ENCODE measurements around the gene SEPHS2.
A peak's percentile ranks its signal among the peaks of the same experiment; 100 is the strongest.

Gene SEPHS2

GRCh38 chr16:30490210-30490609 lies 44.5 kb upstream of the SEPHS2 start:
- Histone ChIP-seq H3K79me2 (ENCODE audit: control insufficient read depth, insufficient read depth, low read length) (no peaks in the 10 kb centered on the region), H3K4me2 (ENCODE audit: low read length) (no peak overlapping the region), H3K79me1 (ENCODE audit: low read length) (no peaks in the 10 kb centered on the region), H2AK5ac (ENCODE audit: low read length) (no peak overlapping the region), H3K27ac (ENCODE audit: low read depth, low read length) (no peak overlapping the region), H3K36me3 (ENCODE audit: control insufficient read depth, insufficient read depth, low read length) (no peaks in the 10 kb centered on the region), H3K56ac (ENCODE audit: low read length) (no peak overlapping the region), H3K23ac (ENCODE audit: low read length) (no peak overlapping the region), H2BK5ac (ENCODE audit: low read length) (no peak overlapping the region), H3K4me1 (ENCODE audit: control insufficient read depth, low read depth, low read length) (no peaks in the 10 kb centered on the region), H3K4ac (ENCODE audit: low read depth, low read length) (no peak overlapping the region), H2BK120ac (ENCODE audit: low read depth, low read length) (no peak overlapping the region), H2BK15ac (replicated peaks; ENCODE audit: low read depth) (no peak overlapping the region), H3K9ac (ENCODE audit: low read length) (no peak overlapping the region), H3K18ac (ENCODE audit: low read length) (no peak overlapping the region), H3K27me3 (ENCODE audit: insufficient read depth, low read length, poor library complexity) (no peaks in the 10 kb centered on the region), H4K8ac (ENCODE audit: low read depth, low read length) (no peak overlapping the region), H3K4me3 (ENCODE audit: low read length) (no peak overlapping the region), H4K5ac (ENCODE audit: low read length) (no peak overlapping the region)
- no CpG with 5 or more reads among the region's 6 CpGs for WGBS (ENCODE audit: extremely low coverage, insufficient coverage, low lambda C conversion rate)
- no peak for DNase-seq

GRCh38 chr16:30488764-30489605 lies 43.3 kb upstream of the SEPHS2 start:
- no peak overlapping the region for H2BK5ac ChIP-seq (ENCODE audit: low read length)
- H2AK5ac ChIP-seq (ENCODE audit: low read length) = no peak overlapping the region
- no peak overlapping the region for H3K56ac ChIP-seq (ENCODE audit: low read length)

GRCh38 chr16:30485818-30486436 lies 40.3 kb upstream of the SEPHS2 start:
- Histone ChIP-seq H3K4ac (ENCODE audit: low read depth, low read length) (no peak overlapping the region), H2BK5ac (ENCODE audit: low read length) (no peak overlapping the region), H3K36me3 (ENCODE audit: control insufficient read depth, insufficient read depth, low read length) (no peaks in the 10 kb centered on the region), H3K4me2 (ENCODE audit: low read length) (no peak overlapping the region), H4K5ac (ENCODE audit: low read length) (no peak overlapping the region), H3K79me1 (ENCODE audit: low read length) (no peaks in the 10 kb centered on the region), H3K56ac (ENCODE audit: low read length) (no peak overlapping the region), H3K27me3 (ENCODE audit: insufficient read depth, low read length, poor library complexity) (no peaks in the 10 kb centered on the region), H3K9ac (ENCODE audit: low read length) (no peak overlapping the region), H4K8ac (ENCODE audit: low read depth, low read length) (no peak overlapping the region), H2AK5ac (ENCODE audit: low read length) (no peak overlapping the region), H2BK120ac (ENCODE audit: low read depth, low read length) (no peak overlapping the region), H3K23ac (ENCODE audit: low read length) (no peak overlapping the region), H3K4me1 (ENCODE audit: control insufficient read depth, low read depth, low read length) (no peaks in the 10 kb centered on the region), H3K4me3 (ENCODE audit: low read length) (no peak overlapping the region), H3K27ac (ENCODE audit: low read depth, low read length) (no peak overlapping the region), H3K18ac (ENCODE audit: low read length) (no peak overlapping the region), H2BK15ac (replicated peaks; ENCODE audit: low read depth) (no peak overlapping the region), H3K79me2 (ENCODE audit: control insufficient read depth, insufficient read depth, low read length) (no peaks in the 10 kb centered on the region)
- WGBS (ENCODE audit: extremely low coverage, insufficient coverage, low lambda C conversion rate) = no CpG with 5 or more reads among the region's 7 CpGs
- DNase-seq = no peak

More at GRCh38 chr16:30488764-30489605, 43.3 kb upstream of the SEPHS2 start:
- WGBS (ENCODE audit: extremely low coverage, insufficient coverage, low lambda C conversion rate) = no CpG with 5 or more reads among the region's 11 CpGs
- Histone ChIP-seq H3K9ac (ENCODE audit: low read length) (no peak overlapping the region), H3K4me2 (ENCODE audit: low read length) (no peak overlapping the region), H2BK120ac (ENCODE audit: low read depth, low read length) (no peak overlapping the region), H3K4me3 (ENCODE audit: low read length) (no peak overlapping the region), H4K8ac (ENCODE audit: low read depth, low read length) (no peak overlapping the region), H3K27me3 (ENCODE audit: insufficient read depth, low read length, poor library complexity) (no peaks in the 10 kb centered on the region), H3K4me1 (ENCODE audit: control insufficient read depth, low read depth, low read length) (no peaks in the 10 kb centered on the region), H4K5ac (ENCODE audit: low read length) (no peak overlapping the region), H3K23ac (ENCODE audit: low read length) (no peak overlapping the region), H3K27ac (ENCODE audit: low read depth, low read length) (no peak overlapping the region), H2BK15ac (replicated peaks; ENCODE audit: low read depth) (no peak overlapping the region), H3K79me1 (ENCODE audit: low read length) (no peaks in the 10 kb centered on the region), H3K36me3 (ENCODE audit: control insufficient read depth, insufficient read depth, low read length) (no peaks in the 10 kb centered on the region), H3K18ac (ENCODE audit: low read length) (no peak overlapping the region), H3K79me2 (ENCODE audit: control insufficient read depth, insufficient read depth, low read length) (no peaks in the 10 kb centered on the region), H3K4ac (ENCODE audit: low read depth, low read length) (no peak overlapping the region)
- peak; percentile 46 for DNase-seq

GRCh38 chr16:30484887-30485286 lies 39.2 kb upstream of the SEPHS2 start:
- H3K79me1 ChIP-seq (ENCODE audit: low read length) = no peaks in the 10 kb centered on the region
- H3K4me3 ChIP-seq (ENCODE audit: low read length) = no peak overlapping the region
- H2BK120ac ChIP-seq (ENCODE audit: low read depth, low read length) = no peak overlapping the region
- no peak overlapping the region for H3K4me2 ChIP-seq (ENCODE audit: low read length)
- no peak overlapping the region for H3K23ac ChIP-seq (ENCODE audit: low read length)
- no peak overlapping the region for H3K27ac ChIP-seq (ENCODE audit: low read depth, low read length)
- no peak for DNase-seq
- no peak overlapping the region for H3K4ac ChIP-seq (ENCODE audit: low read depth, low read length)
- no peak overlapping the region for H2BK15ac ChIP-seq (replicated peaks; ENCODE audit: low read depth)
- no peaks in the 10 kb centered on the region for H3K27me3 ChIP-seq (ENCODE audit: insufficient read depth, low read length, poor library complexity)
- H3K79me2 ChIP-seq (ENCODE audit: control insufficient read depth, insufficient read depth, low read length) = no peaks in the 10 kb centered on the region
- H2BK5ac ChIP-seq (ENCODE audit: low read length) = no peak overlapping the region
- H4K8ac ChIP-seq (ENCODE audit: low read depth, low read length) = no peak overlapping the region
- no peak overlapping the region for H2AK5ac ChIP-seq (ENCODE audit: low read length)
- H3K4me1 ChIP-seq (ENCODE audit: control insufficient read depth, low read depth, low read length) = no peaks in the 10 kb centered on the region
- H3K36me3 ChIP-seq (ENCODE audit: control insufficient read depth, insufficient read depth, low read length) = no peaks in the 10 kb centered on the region
- no peak overlapping the region for H3K9ac ChIP-seq (ENCODE audit: low read length)
- no peak overlapping the region for H3K56ac ChIP-seq (ENCODE audit: low read length)
- H3K18ac ChIP-seq (ENCODE audit: low read length) = no peak overlapping the region
- H4K5ac ChIP-seq (ENCODE audit: low read length) = no peak overlapping the region

GRCh38 chr16:30482366-30482765 lies 36.7 kb upstream of the SEPHS2 start:
- Histone ChIP-seq H2BK5ac (ENCODE audit: low read length) (no peak overlapping the region), H3K27ac (ENCODE audit: low read depth, low read length) (no peak overlapping the region)

More at GRCh38 chr16:30482366-30482765, 36.7 kb upstream of the SEPHS2 start:
- no peak overlapping the region for H3K4ac ChIP-seq (ENCODE audit: low read depth, low read length)
- no peak overlapping the region for H4K5ac ChIP-seq (ENCODE audit: low read length)
- H3K23ac ChIP-seq (ENCODE audit: low read length) = no peak overlapping the region
- no peak overlapping the region for H2BK15ac ChIP-seq (replicated peaks; ENCODE audit: low read depth)
- H3K36me3 ChIP-seq (ENCODE audit: control insufficient read depth, insufficient read depth, low read length) = no peaks in the 10 kb centered on the region
- no peak overlapping the region for H2BK120ac ChIP-seq (ENCODE audit: low read depth, low read length)
- H3K4me2 ChIP-seq (ENCODE audit: low read length) = no peak overlapping the region
- H3K4me3 ChIP-seq (ENCODE audit: low read length) = no peak overlapping the region
- no peaks in the 10 kb centered on the region for H3K79me1 ChIP-seq (ENCODE audit: low read length)
- no peaks in the 10 kb centered on the region for H3K27me3 ChIP-seq (ENCODE audit: insufficient read depth, low read length, poor library complexity)
- H4K8ac ChIP-seq (ENCODE audit: low read depth, low read length) = no peak overlapping the region
- no peak overlapping the region for H2AK5ac ChIP-seq (ENCODE audit: low read length)
- no peaks in the 10 kb centered on the region for H3K79me2 ChIP-seq (ENCODE audit: control insufficient read depth, insufficient read depth, low read length)
- no peak overlapping the region for H3K18ac ChIP-seq (ENCODE audit: low read length)
- no peak for DNase-seq
- no peak overlapping the region for H3K9ac ChIP-seq (ENCODE audit: low read length)
- WGBS (ENCODE audit: extremely low coverage, insufficient coverage, low lambda C conversion rate) = no CpG with 5 or more reads among the region's 3 CpGs
- no peak overlapping the region for H3K56ac ChIP-seq (ENCODE audit: low read length)
- H3K4me1 ChIP-seq (ENCODE audit: control insufficient read depth, low read depth, low read length) = no peaks in the 10 kb centered on the region
